Stimulated activated naive CD8-positive, alpha-beta T cell treated with anti-CD3 and anti-CD28 coated beads, Interleukin-15, Interleukin-2, amounts not matched to agents 100 ng/mL and 50 ng/mL, for 24 hours (primary cell): Measurements from ENCODE around the gene SLC16A1.
"Not testable (repeated sequence)": the region's sequence is repeated elsewhere in the genome, so short reads cannot be mapped to it uniquely, and the experiment has no call there.

Experiments
- H3K27ac Mint-ChIP-seq: one replicate; pipeline ENCODE4 v1.8.0; 2021; ENCODE audit warnings: mild to moderate bottlenecking, mixed read lengths
- H3K27me3 Mint-ChIP-seq: one replicate; pipeline ENCODE4 v1.8.0; 2021; ENCODE audit warnings: mixed read lengths
- H3K36me3 Mint-ChIP-seq: one replicate; pipeline ENCODE4 v1.8.0; 2021; ENCODE audit warnings: low read depth, mixed read lengths
- H3K4me1 Mint-ChIP-seq: one replicate; pipeline ENCODE4 v1.8.0; 2021; ENCODE audit warnings: low read depth, mixed read lengths
- H3K4me3 Mint-ChIP-seq: one replicate; pipeline ENCODE4 v1.8.0; 2021; ENCODE audit warnings: mild to moderate bottlenecking, mixed read lengths
- H3K9me3 Mint-ChIP-seq: one replicate; pipeline ENCODE4 v1.8.0; 2021; ENCODE audit warnings: mixed read lengths

The SLC16A1 gene

GRCh38 chr1:112982853-112983536 is 27.0 kb upstream of the SLC16A1 start:
- no peak overlapping the region for H3K4me3 Mint-ChIP-seq
- H3K9me3 Mint-ChIP-seq, result no peaks in the 10 kb centered on the region
- H3K36me3 Mint-ChIP-seq, result peaks cover 5% of the 10 kb centered on the region
- H3K27me3 Mint-ChIP-seq, result no peaks in the 10 kb centered on the region
- H3K4me1 Mint-ChIP-seq, result no peaks in the 10 kb centered on the region
- no peak overlapping the region for H3K27ac Mint-ChIP-seq

- Mint-ChIP-seq H3K4me3 (no peak overlapping the region), H3K36me3 (peaks cover 3% of the 10 kb centered on the region), H3K27ac (no peak overlapping the region), H3K27me3 (no peaks in the 10 kb centered on the region), H3K9me3 (no peaks in the 10 kb centered on the region), H3K4me1 (no peaks in the 10 kb centered on the region)
Observed at GRCh38 chr1:112982328-112982727, 26.3 kb upstream of the SLC16A1 start.

GRCh38 chr1:112981834-112982233 is 25.8 kb upstream of the SLC16A1 start:
- H3K27me3 Mint-ChIP-seq, H3K4me1 Mint-ChIP-seq, H3K27ac Mint-ChIP-seq, H3K4me3 Mint-ChIP-seq, H3K9me3 Mint-ChIP-seq, H3K36me3 Mint-ChIP-seq: not testable (repeated sequence)

GRCh38 chr1:112981426-112981825 is 25.4 kb upstream of the SLC16A1 start:
- no peaks in the 10 kb centered on the region for H3K9me3 Mint-ChIP-seq
- H3K27ac Mint-ChIP-seq, result no peak overlapping the region
- H3K4me1 Mint-ChIP-seq, result no peaks in the 10 kb centered on the region
- H3K27me3 Mint-ChIP-seq, result no peaks in the 10 kb centered on the region
- no peak overlapping the region for H3K4me3 Mint-ChIP-seq
- H3K36me3 Mint-ChIP-seq, result peaks cover 1% of the 10 kb centered on the region

GRCh38 chr1:112975336-112975735 is 19.3 kb upstream of the SLC16A1 start:
- no peak overlapping the region for H3K27ac Mint-ChIP-seq
- H3K4me3 Mint-ChIP-seq, result no peak overlapping the region
- no peaks in the 10 kb centered on the region for H3K9me3 Mint-ChIP-seq
- no peaks in the 10 kb centered on the region for H3K27me3 Mint-ChIP-seq
- no peaks in the 10 kb centered on the region for H3K4me1 Mint-ChIP-seq
- H3K36me3 Mint-ChIP-seq, result peaks cover 32% of the 10 kb centered on the region

- H3K27me3 Mint-ChIP-seq, result no peaks in the 10 kb centered on the region
- no peaks in the 10 kb centered on the region for H3K9me3 Mint-ChIP-seq
- peaks cover 37% of the 10 kb centered on the region for H3K36me3 Mint-ChIP-seq
- H3K4me3 Mint-ChIP-seq, result no peak overlapping the region
- no peaks in the 10 kb centered on the region for H3K4me1 Mint-ChIP-seq
- H3K27ac Mint-ChIP-seq, result no peak overlapping the region
Observed at GRCh38 chr1:112974646-112975045, 18.6 kb upstream of the SLC16A1 start.

- Mint-ChIP-seq H3K4me3 (no peak overlapping the region), H3K9me3 (no peaks in the 10 kb centered on the region), H3K4me1 (no peaks in the 10 kb centered on the region), H3K36me3 (peaks cover 39% of the 10 kb centered on the region), H3K27ac (no peak overlapping the region), H3K27me3 (no peaks in the 10 kb centered on the region)
Observed at GRCh38 chr1:112973788-112974187, 17.8 kb upstream of the SLC16A1 start.

- no peak overlapping the region for H3K27ac Mint-ChIP-seq
- H3K9me3 Mint-ChIP-seq, result no peaks in the 10 kb centered on the region
- H3K4me1 Mint-ChIP-seq, result no peaks in the 10 kb centered on the region
- no peak overlapping the region for H3K4me3 Mint-ChIP-seq
- peaks cover 57% of the 10 kb centered on the region for H3K36me3 Mint-ChIP-seq
- H3K27me3 Mint-ChIP-seq, result no peaks in the 10 kb centered on the region
Observed at GRCh38 chr1:112971006-112971405, 15.0 kb upstream of the SLC16A1 start.

- H3K4me3 Mint-ChIP-seq, result no peak overlapping the region
- no peaks in the 10 kb centered on the region for H3K9me3 Mint-ChIP-seq
- H3K27me3 Mint-ChIP-seq, result no peaks in the 10 kb centered on the region
- peaks cover 27% of the 10 kb centered on the region for H3K4me1 Mint-ChIP-seq
- no peak overlapping the region for H3K27ac Mint-ChIP-seq
- peaks cover 75% of the 10 kb centered on the region for H3K36me3 Mint-ChIP-seq
Observed at GRCh38 chr1:112964347-112964746, 8.4 kb upstream of the SLC16A1 start.

GRCh38 chr1:112961072-112961471 is 5.1 kb upstream of the SLC16A1 start:
- no peak overlapping the region for H3K27ac Mint-ChIP-seq
- no peaks in the 10 kb centered on the region for H3K27me3 Mint-ChIP-seq
- H3K36me3 Mint-ChIP-seq, result peaks cover 69% of the 10 kb centered on the region
- no peak overlapping the region for H3K4me3 Mint-ChIP-seq
- peaks cover 40% of the 10 kb centered on the region for H3K4me1 Mint-ChIP-seq
- H3K9me3 Mint-ChIP-seq, result no peaks in the 10 kb centered on the region

GRCh38 chr1:112960384-112960783 is 4.4 kb upstream of the SLC16A1 start:
- Mint-ChIP-seq H3K36me3 (peaks cover 63% of the 10 kb centered on the region), H3K4me1 (peaks cover 40% of the 10 kb centered on the region), H3K27ac (no peak overlapping the region), H3K27me3 (no peaks in the 10 kb centered on the region), H3K4me3 (peak overlapping the region; percentile 1), H3K9me3 (no peaks in the 10 kb centered on the region)

GRCh38 chr1:112958236-112958635 is 2.2 kb upstream of the SLC16A1 start:
- H3K9me3 Mint-ChIP-seq, H3K27me3 Mint-ChIP-seq, H3K27ac Mint-ChIP-seq: not testable (repeated sequence)
- peaks cover 72% of the 10 kb centered on the region for H3K36me3 Mint-ChIP-seq
- peak overlapping the region; percentile 100 for H3K4me3 Mint-ChIP-seq
- peaks cover 59% of the 10 kb centered on the region for H3K4me1 Mint-ChIP-seq

GRCh38 chr1:112957133-112957812 is 1.3 kb upstream of the SLC16A1 start:
- H3K27ac Mint-ChIP-seq, result peak overlapping the region; percentile 100
- no peaks in the 10 kb centered on the region for H3K27me3 Mint-ChIP-seq
- H3K4me1 Mint-ChIP-seq, result peaks cover 64% of the 10 kb centered on the region
- H3K36me3 Mint-ChIP-seq, result peaks cover 71% of the 10 kb centered on the region
- no peaks in the 10 kb centered on the region for H3K9me3 Mint-ChIP-seq
- peak overlapping the region; percentile 100 for H3K4me3 Mint-ChIP-seq

GRCh38 chr1:112956544-112957132 is 642 bp upstream of the SLC16A1 start:
- Mint-ChIP-seq H3K27me3 (no peaks in the 10 kb centered on the region), H3K4me1 (peaks cover 65% of the 10 kb centered on the region), H3K9me3 (no peaks in the 10 kb centered on the region), H3K27ac (peak overlapping the region; percentile 100), H3K4me3 (peak overlapping the region; percentile 100), H3K36me3 (peaks cover 72% of the 10 kb centered on the region)

- Mint-ChIP-seq H3K27ac (peak overlapping the region; percentile 100), H3K9me3 (no peaks in the 10 kb centered on the region), H3K36me3 (peaks cover 59% of the 10 kb centered on the region), H3K4me3 (peak overlapping the region; percentile 100), H3K27me3 (no peaks in the 10 kb centered on the region), H3K4me1 (peaks cover 61% of the 10 kb centered on the region)
Observed at GRCh38 chr1:112954945-112955772, 837 bp downstream of the SLC16A1 start.
